K562 (cell line): Measurements from ENCODE around the gene CTNNA3.

Experiments used
- CBX3 ChIP-seq, 2 experiments: IDR thresholded peaks; 1 replicate in 1 of 2; 2 replicates in 1 of 2; pipeline ENCODE4 v1.6.1; 2012; ENCODE audit warnings: inconsistent platforms in 2 of 2, low read length in 2 of 2, borderline replicate concordance in 1 of 2, control low read depth in 1 of 2
- EGR1 ChIP-seq: fragments of 450-650 bp; conservative IDR thresholded peaks from 2 replicates; pipeline ENCODE4 v1.6.1; 2017; ENCODE audit warnings: mild to moderate bottlenecking
- EP300 ChIP-seq: IDR thresholded peaks from 2 replicates; pipeline ENCODE4 v1.6.1; 2012; ENCODE audit warnings: low read length, improper control_type of control experiment
- EZH2 ChIP-seq: IDR thresholded peaks from 2 replicates; pipeline ENCODE4 v1.6.1; 2012; ENCODE audit warnings: low read depth, mild to moderate bottlenecking, inconsistent platforms, low read length, borderline replicate concordance
- FOXA1 ChIP-seq: fragments of 450-650 bp; IDR thresholded peaks from 2 replicates; pipeline ENCODE4 v1.6.1; 2016; ENCODE audit warnings: mild to moderate bottlenecking, borderline replicate concordance
- FOXA3 ChIP-seq, 2 experiments: fragments of 450-650 bp in 1 of 2; sonication (generic) in 1 of 2; formaldehyde crosslinking; IDR thresholded peaks in 1 of 2; conservative IDR thresholded peaks in 1 of 2; 2 replicates each; pipeline versions ENCODE4 v1.4.0 to v1.8.0; 2020 to 2022; ENCODE audit warnings: mild to moderate bottlenecking in 2 of 2, missing genetic modification reagents in 1 of 2
- TGIF2 ChIP-seq: sonication (generic); formaldehyde crosslinking; IDR thresholded peaks from 2 replicates; pipeline ENCODE4 v1.8.1; 2022; ENCODE audit warnings: mild to moderate bottlenecking, missing genetic modification reagents, moderate library complexity
- TRIM24 ChIP-seq, 2 experiments: fragments of 450-650 bp; IDR thresholded peaks; 2 replicates each; pipeline ENCODE4 v1.6.1; 2016

DNA sequence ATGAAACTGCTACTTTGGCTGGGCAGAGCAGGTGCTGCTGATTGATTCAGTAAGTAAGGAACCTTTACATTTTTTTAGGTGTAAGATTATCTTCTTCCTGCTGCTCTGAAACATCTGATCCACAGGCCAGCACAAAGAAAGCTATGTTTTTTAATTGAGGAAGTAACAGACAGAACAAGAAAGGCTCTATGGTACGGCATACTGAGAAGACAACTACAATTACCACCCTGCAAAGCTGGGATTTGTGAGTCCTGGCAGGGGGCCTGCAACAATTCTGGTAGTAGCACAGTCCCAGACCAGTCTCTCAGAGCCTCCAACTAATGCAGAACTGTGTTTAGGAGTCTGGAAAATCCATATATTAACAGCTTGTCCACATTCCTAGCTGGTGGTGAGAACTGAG, 873.2 kb downstream of the CTNNA3 start:
- TF ChIP-seq EZH2 (no peak), EP300 (no peak), FOXA1 (no peak), TRIM24 (IDR thresholded peaks at IDR 0.05) (no peak), CBX3 (IDR thresholded peaks at IDR 0.05; ENCODE audit: borderline replicate concordance in 1 of 2, low read length in 2 of 2) (no peak), EGR1 (no peak), FOXA3 (CRISPR knock-in tag; conservative IDR thresholded peaks at IDR 0.05 in 1 of 2, IDR thresholded peaks at IDR 0.05 in 1 of 2) (no peak), TGIF2 (CRISPR knock-in tag) (no peak)
